Ovary (tissue), 3 donors: ENCODE measurements around the gene LGALSL.

Source experiments
- CTCF ChIP-seq, 3 donors: fragments of 450-650 bp in 2 of 3; fragments of 200-600 bp in 1 of 3; IDR thresholded peaks; one replicate each; pipeline versions ENCODE4 v1.5.1 to v1.8.0; 2016 to 2022; ENCODE audit warnings: antibody characterized with exemption in 3 of 3, mild to moderate bottlenecking in 1 of 3
- POLR2A ChIP-seq: fragments of 450-650 bp; IDR thresholded peaks from one replicate; pipeline ENCODE4 v1.6.1; 2017; ENCODE audit warnings: antibody characterized with exemption, mild to moderate bottlenecking, moderate library complexity
- donor health status: DM: no; HTN: no; CAD: no.

GRCh38 chr2:64447317-64448040 lies 6.5 kb upstream of the LGALSL start:
- no peak for TF ChIP-seq CTCF (IDR thresholded peaks at IDR 0.05)
- no peak for TF ChIP-seq POLR2A
